Trophoblast cell (in vitro differentiated cells and primary cell): ENCODE data around the gene ABLIM3.
A peak's percentile ranks its signal among the peaks of the same experiment; 100 is the strongest.

ENCODE experiments used
- DNase-seq, 2 donors: peaks; one replicate each; pipeline ENCODE4 v3.0.0-alpha.2; 2016
- H2AFZ ChIP-seq: 2 replicates; pipeline ENCODE4 v1.6.1; 2013; ENCODE audit warnings: low read length, moderate library complexity, mild to moderate bottlenecking; ENCODE audit not compliant: insufficient read depth, poor library complexity
- H2AK5ac ChIP-seq: 2 replicates; pipeline ENCODE4 v1.6.1; 2013; ENCODE audit warnings: mild to moderate bottlenecking, low read length
- H2BK120ac ChIP-seq: 2 replicates; pipeline ENCODE4 v1.6.1; 2013; ENCODE audit warnings: low read length, mild to moderate bottlenecking, moderate library complexity; ENCODE audit not compliant: insufficient read depth, poor library complexity
- H2BK12ac ChIP-seq: 2 replicates; pipeline ENCODE4 v1.6.1; 2013; ENCODE audit warnings: mild to moderate bottlenecking, low read length, moderate library complexity
- H2BK5ac ChIP-seq: 2 replicates; pipeline ENCODE4 v1.6.1; 2013; ENCODE audit warnings: low read length, low read depth, moderate library complexity, mild to moderate bottlenecking; ENCODE audit not compliant: poor library complexity
- H3K14ac ChIP-seq: 2 replicates; pipeline ENCODE4 v1.6.1; 2013; ENCODE audit warnings: mild to moderate bottlenecking, low read length
- H3K18ac ChIP-seq: 2 replicates; pipeline ENCODE4 v1.6.1; 2013; ENCODE audit warnings: mild to moderate bottlenecking, low read length
- H3K23ac ChIP-seq: 2 replicates; pipeline ENCODE4 v1.6.1; 2013; ENCODE audit warnings: low read length
- H3K27ac ChIP-seq: 2 replicates; pipeline ENCODE4 v1.5.1; 2013; ENCODE audit warnings: low read depth, mild to moderate bottlenecking, inconsistent platforms, low read length, moderate library complexity
- H3K27me3 ChIP-seq: 2 replicates; pipeline ENCODE4 v1.6.1; 2013; ENCODE audit warnings: inconsistent platforms, mild to moderate bottlenecking, low read length, moderate library complexity; ENCODE audit not compliant: insufficient read depth
- H3K36me3 ChIP-seq, 2 experiments: 1 replicate in 1 of 2; 2 replicates in 1 of 2; pipeline ENCODE4 v1.6.1; 2013; ENCODE audit warnings: low read length in 2 of 2, mild to moderate bottlenecking in 2 of 2, moderate library complexity in 1 of 2; ENCODE audit not compliant: insufficient read depth in 2 of 2, control insufficient read depth in 1 of 2
- H3K4ac ChIP-seq: 2 replicates; pipeline ENCODE4 v1.6.1; 2013; ENCODE audit warnings: low read depth, mild to moderate bottlenecking, low read length, moderate library complexity
- H3K4me1 ChIP-seq, 2 experiments: 1 replicate in 1 of 2; 2 replicates in 1 of 2; pipeline ENCODE4 v1.6.1; 2013; ENCODE audit warnings: low read length in 2 of 2, mild to moderate bottlenecking in 2 of 2, moderate library complexity in 1 of 2; ENCODE audit not compliant: insufficient read depth in 2 of 2, control insufficient read depth in 1 of 2
- H3K4me2 ChIP-seq: 2 replicates; pipeline ENCODE4 v1.6.1; 2013; ENCODE audit warnings: inconsistent platforms, mild to moderate bottlenecking, low read length, moderate library complexity
- H3K4me3 ChIP-seq: 2 replicates; pipeline ENCODE4 v1.5.1; 2013; ENCODE audit warnings: mild to moderate bottlenecking, low read depth, low read length, inconsistent platforms
- H3K79me1 ChIP-seq: one replicate; pipeline ENCODE4 v1.6.1; 2013; ENCODE audit warnings: low read length
- H3K79me2 ChIP-seq: 2 replicates; pipeline ENCODE4 v1.6.1; 2013; ENCODE audit warnings: low read length, mild to moderate bottlenecking; ENCODE audit not compliant: control insufficient read depth, insufficient read depth, poor library complexity
- H3K9ac ChIP-seq: 2 replicates; pipeline ENCODE4 v1.6.1; 2013; ENCODE audit warnings: mild to moderate bottlenecking, low read length
- H3K9me3 ChIP-seq: 2 replicates; pipeline ENCODE4 v1.6.1; 2013; ENCODE audit warnings: low read depth, mild to moderate bottlenecking, control low read depth, inconsistent platforms, low read length; ENCODE audit not compliant: insufficient read depth
- H4K12ac ChIP-seq: 2 replicates; pipeline ENCODE4 v1.6.1; 2013; ENCODE audit warnings: low read depth, mild to moderate bottlenecking, low read length, moderate library complexity
- H4K8ac ChIP-seq: 2 replicates; pipeline ENCODE4 v1.6.1; 2013; ENCODE audit warnings: low read depth, mild to moderate bottlenecking, low read length, moderate library complexity
- H4K91ac ChIP-seq: one replicate; pipeline ENCODE4 v1.6.1; 2013; ENCODE audit warnings: low read depth, mild to moderate bottlenecking, low read length, moderate library complexity
- WGBS: extraction: QIAGEN DNeasy Blood & Tissue Kit; methylation state at CpG from one replicate; pipeline ENCODE4 v1.1.7; 2013; ENCODE audit warnings: missing lambda C conversion rate; ENCODE audit not compliant: insufficient read length, insufficient coverage; ENCODE audit errors: extremely low coverage; 5-methylcytosine and 5-hydroxymethylcytosine counted together

Gene ABLIM3

DNA sequence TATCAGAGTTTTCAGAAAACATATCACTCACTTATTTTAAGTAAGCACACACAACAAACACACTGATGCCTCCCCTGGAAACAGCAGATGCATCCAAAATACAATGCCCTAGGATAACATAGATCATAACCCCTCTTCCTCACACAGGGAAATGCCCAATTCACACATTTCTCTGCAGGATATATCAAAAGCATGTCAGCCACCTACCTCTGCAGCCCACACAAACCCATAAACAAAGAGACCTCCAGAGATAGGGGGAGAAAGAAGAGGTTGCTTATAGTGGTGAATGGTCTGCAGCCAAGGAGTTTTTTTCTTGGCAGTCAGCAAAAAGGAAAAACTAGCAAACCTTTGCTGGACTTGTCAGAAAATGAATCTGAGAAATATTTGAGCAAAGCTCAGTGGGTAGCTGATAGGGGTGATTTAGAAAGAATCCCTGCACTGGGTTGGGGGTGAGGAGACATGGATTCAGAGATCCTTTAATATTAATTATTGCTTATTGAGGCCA is 36.1 kb downstream of the ABLIM3 start:
- Histone ChIP-seq H4K12ac (no peak overlapping the region), H2AFZ (no peak overlapping the region), H2BK5ac (no peak overlapping the region), H3K14ac (no peak overlapping the region), H2BK120ac (no peak overlapping the region), H3K79me2 (no peaks in the 10 kb centered on the region), H3K36me3 (no peaks in the 10 kb centered on the region), H3K9ac (no peak overlapping the region), H3K27me3 (no peaks in the 10 kb centered on the region), H4K91ac (no peak overlapping the region), H3K27ac (no peak overlapping the region), H3K18ac (no peak overlapping the region), H3K23ac (no peak overlapping the region), H3K4me1 (no peaks in the 10 kb centered on the region), H3K4me2 (no peak overlapping the region), H3K4ac (no peak overlapping the region), H3K79me1 (no peaks in the 10 kb centered on the region), H4K8ac (no peak overlapping the region), H3K4me3 (no peak overlapping the region), H3K9me3 (no peaks in the 10 kb centered on the region), H2BK12ac (no peak overlapping the region), H2AK5ac (no peak overlapping the region)
- DNase-seq, result no peak

GRCh38 chr5:149177911-149178565 is 36.7 kb downstream of the ABLIM3 start:
- Histone ChIP-seq H3K4ac (no peak overlapping the region), H4K12ac (no peak overlapping the region), H3K23ac (no peak overlapping the region), H2BK5ac (no peak overlapping the region), H3K9ac (no peak overlapping the region), H3K4me1 (no peaks in the 10 kb centered on the region), H4K8ac (no peak overlapping the region), H3K79me2 (no peaks in the 10 kb centered on the region), H3K9me3 (no peaks in the 10 kb centered on the region), H3K14ac (no peak overlapping the region), H3K27me3 (no peaks in the 10 kb centered on the region), H2BK120ac (no peak overlapping the region), H3K4me3 (no peak overlapping the region), H3K36me3 (no peaks in the 10 kb centered on the region), H2BK12ac (no peak overlapping the region), H2AFZ (peak overlapping the region; percentile 35), H3K27ac (no peak overlapping the region), H3K79me1 (no peaks in the 10 kb centered on the region), H4K91ac (no peak overlapping the region), H2AK5ac (no peak overlapping the region), H3K18ac (no peak overlapping the region), H3K4me2 (no peak overlapping the region)
- no CpG with 5 or more reads among the region's 8 CpGs for WGBS
- peak; percentile 58 to 67 for DNase-seq

DNA sequence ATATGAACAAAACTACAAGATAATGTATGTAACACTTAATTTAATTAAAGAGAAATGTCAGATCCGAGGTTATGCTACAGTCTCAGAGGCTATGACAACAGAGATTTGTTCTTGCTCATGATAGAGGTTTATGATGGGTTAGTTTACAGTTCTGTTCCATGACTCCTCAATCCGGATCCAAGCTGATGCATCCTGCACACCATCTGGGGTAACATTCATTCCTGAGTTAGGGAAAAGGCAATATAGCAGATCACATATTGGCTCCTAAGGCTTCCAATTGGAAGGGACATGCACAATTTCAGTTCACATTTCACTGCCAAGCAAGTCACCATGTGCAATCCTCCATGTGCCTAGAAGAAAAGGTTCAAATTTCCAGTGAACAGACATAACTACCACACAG is 40.4 kb downstream of the ABLIM3 start:
- Histone ChIP-seq H2AFZ (no peak overlapping the region), H4K8ac (no peak overlapping the region), H3K4me2 (no peak overlapping the region), H2BK5ac (no peak overlapping the region), H2BK120ac (no peak overlapping the region), H3K4me3 (no peak overlapping the region), H3K4me1 (no peaks in the 10 kb centered on the region), H3K27me3 (no peaks in the 10 kb centered on the region), H3K14ac (no peak overlapping the region), H3K23ac (no peak overlapping the region), H2AK5ac (no peak overlapping the region), H2BK12ac (no peak overlapping the region), H3K79me2 (no peaks in the 10 kb centered on the region), H4K91ac (no peak overlapping the region), H3K4ac (no peak overlapping the region), H3K9me3 (no peaks in the 10 kb centered on the region), H4K12ac (no peak overlapping the region), H3K79me1 (no peaks in the 10 kb centered on the region), H3K27ac (no peak overlapping the region), H3K36me3 (no peaks in the 10 kb centered on the region), H3K9ac (no peak overlapping the region), H3K18ac (no peak overlapping the region)
- no peak for DNase-seq
- no CpG with 5 or more reads among the region's 2 CpGs for WGBS

DNA sequence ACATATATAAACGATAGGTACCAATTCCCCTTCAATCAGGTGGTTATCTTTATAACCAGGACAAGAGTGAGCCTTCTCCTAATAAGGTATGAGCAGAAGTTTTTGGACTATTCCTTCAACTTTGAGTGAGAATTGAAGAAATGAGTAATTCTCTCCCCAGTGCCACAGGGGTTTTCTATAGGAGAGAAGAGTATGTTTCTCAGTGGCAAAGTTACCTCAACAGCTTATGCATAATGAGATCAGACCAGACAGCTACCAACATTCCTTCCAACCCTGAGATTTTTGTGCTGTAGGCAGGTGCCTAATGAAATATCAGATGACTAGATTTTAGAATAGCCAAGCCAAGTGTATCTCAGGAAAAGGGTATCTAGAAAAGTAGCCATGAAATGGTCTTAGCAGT is 40.9 kb downstream of the ABLIM3 start:
- H3K4me1 ChIP-seq, result no peaks in the 10 kb centered on the region
- no peak overlapping the region for H3K4me2 ChIP-seq
- no peak overlapping the region for H3K14ac ChIP-seq
- no peak overlapping the region for H4K8ac ChIP-seq
- H3K23ac ChIP-seq, result no peak overlapping the region
- no peaks in the 10 kb centered on the region for H3K9me3 ChIP-seq
- peak in 1 of 2 donors; percentile 48 for DNase-seq
- H3K4ac ChIP-seq, result no peak overlapping the region
- H2AFZ ChIP-seq, result no peak overlapping the region
- no peaks in the 10 kb centered on the region for H3K36me3 ChIP-seq
- no peak overlapping the region for H3K9ac ChIP-seq
- H2AK5ac ChIP-seq, result no peak overlapping the region
- no peaks in the 10 kb centered on the region for H3K27me3 ChIP-seq
- H3K4me3 ChIP-seq, result no peak overlapping the region
- H2BK120ac ChIP-seq, result no peak overlapping the region
- H4K91ac ChIP-seq, result no peak overlapping the region
- H3K79me2 ChIP-seq, result no peaks in the 10 kb centered on the region
- H2BK12ac ChIP-seq, result no peak overlapping the region
- H3K27ac ChIP-seq, result no peak overlapping the region
- WGBS, result no CpG with 5 or more reads among the region's 1 CpG
- H2BK5ac ChIP-seq, result no peak overlapping the region
- H3K18ac ChIP-seq, result no peak overlapping the region
- H4K12ac ChIP-seq, result no peak overlapping the region
- H3K79me1 ChIP-seq, result no peaks in the 10 kb centered on the region
